Pancreas (tissue), 10 donors: ENCODE data around the gene LFNG. TPM values are rescaled to one million over a fixed set of nuclear protein-coding genes. Genes with fewer than 3 reads are reported as not detected.

ENCODE experiments used
- ATAC-seq, 4 donors: fragments of 200-7000 bp; cut with Tn5 transposase; one replicate each; pipeline versions ENCODE4 v1.8.0 to v1.9.1; 2020; ENCODE audit warnings: mild to moderate bottlenecking in 4 of 4, moderate library complexity in 4 of 4
- DNase-seq, 6 donors: peaks; one replicate each; pipeline ENCODE4 v3.0.0-alpha.2; 2020
- FAIRE-seq: peaks from 2 replicates; lab custom pipeline; 2012; peaks lifted over from hg19 to GRCh38; lab: Jason Lieb, UNC
- H3K27ac ChIP-seq, 4 donors: fragments of 200-600 bp; sonication (generic); 1 replicate in 3 of 4; 2 replicates in 1 of 4; pipeline versions ENCODE4 v1.5.0 to v1.8.0; 2020
- H3K27me3 ChIP-seq, 4 donors: fragments of 200-600 bp; one replicate each; pipeline ENCODE4 v1.8.0; 2021
- H3K36me3 ChIP-seq, 3 donors: fragments of 200-600 bp; sonication (generic) in 1 of 3; one replicate each; pipeline versions ENCODE4 v1.5.0 to v1.8.0; 2020 to 2021
- H3K4me1 ChIP-seq, 3 donors: fragments of 200-600 bp; one replicate each; pipeline ENCODE4 v1.8.0; 2021
- H3K4me3 ChIP-seq, 4 donors: fragments of 200-600 bp; sonication (generic) in 2 of 4; one replicate each; pipeline versions ENCODE4 v1.5.0 to v1.8.0; 2020 to 2021
- H3K9me3 ChIP-seq, 4 donors: fragments of 200-600 bp; one replicate each; pipeline ENCODE4 v1.8.0; 2021
- WGBS, 2 donors: extraction: QIAGEN DNeasy Blood & Tissue Kit; methylation state at CpG; one replicate each; pipeline ENCODE4 v1.1.7; 2013; 5-methylcytosine and 5-hydroxymethylcytosine counted together
- intact Hi-C, 3 donors: fragments of 100-400 bp; cut with DNase I; formaldehyde crosslinking; loops; one replicate each; pipeline versions ENCODE4 v1.11.1 to v1.14.2; 2022
- polyA plus RNA-seq, 2 donors: library from polyadenylated mRNA; stranded (reverse); fragments of 200-250 nt; gene quantifications; one replicate each; pipeline ENCODE4 v1.2.3, GENCODE V29; 2013
- total RNA-seq, 6 donors: library from RNA; stranded (reverse); fragmentation: NEBNext Ultra II Directional in 4 of 6; extraction: Animal tissue kit (Norgen Biotek cat#: 25700) in 4 of 6; gene quantifications; one replicate each; pipeline versions ENCODE4 v1.2.1 to v1.2.4, GENCODE V29; 2021 to 2023
- TF ChIP-seq, protein P1 (sequence below), 4 donors: fragments of 200-600 bp; sonication (generic) in 3 of 4; IDR thresholded peaks; one replicate each; pipeline versions ENCODE4 v1.5.0 to v1.8.0; 2021; ENCODE audit warnings: antibody characterized with exemption in 4 of 4
- donor health status: healthy with polysubstance abuse.
- donor health status: DM: no; HTN: no; CAD: no; lungs with moderate emphysema.
- donor health status: DM: no; HTN: no; CAD: no.
- donor health status: control.
- donor health status: control.
- donor health status: Bipolar disorder and iron deficiency.
- donor health status: DM: yes; HTN: yes; CAD: no.
- donor health status: DM: no; HTN: no; CAD: no.
- donor health status: DM: no; HTN: no; CAD: no.
- donor health status: DM: yes; HTN: yes; CAD: no.

LFNG gene
- total and polyA plus RNA-seq, 8 donors = 28.2 to 66.8 (median 41.1) TPM

DNA sequence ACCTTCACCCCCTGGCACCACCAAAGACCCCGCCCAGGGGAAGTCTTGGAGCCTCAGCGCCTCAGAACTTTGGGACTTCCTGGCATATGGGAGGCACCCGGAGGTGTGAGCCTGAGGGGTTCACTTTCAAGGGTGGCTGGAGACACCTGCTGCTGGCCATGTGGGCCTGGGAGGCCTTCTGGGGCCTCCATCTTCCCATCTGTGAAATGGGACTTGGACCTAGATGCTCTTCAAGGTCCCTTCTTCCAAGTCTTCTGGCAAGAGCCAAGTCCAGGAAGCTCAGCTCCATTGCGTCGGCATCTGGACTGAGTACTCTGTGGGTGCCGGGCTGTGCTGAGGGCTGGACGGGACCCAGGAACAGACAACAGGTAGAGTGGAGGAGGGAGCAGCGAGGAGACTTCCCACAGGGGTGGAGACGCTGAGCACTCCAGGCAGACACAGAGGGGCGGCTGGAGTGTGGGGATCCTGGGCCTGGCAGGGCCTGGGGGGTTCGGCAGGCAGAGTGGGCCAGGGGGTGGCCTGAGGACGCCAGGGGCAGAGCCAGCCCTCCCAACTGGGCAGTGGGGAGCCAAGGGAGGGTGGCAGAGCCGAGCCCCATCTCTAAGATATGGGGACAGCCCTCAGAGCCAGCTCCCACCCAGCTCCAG, 9.3 kb upstream of the LFNG start:
- Histone ChIP-seq H3K36me3 (no peaks in the 10 kb centered on the region), H3K4me1 (peaks cover 4 to 13% (median 6%) of the 10 kb centered on the region in 3 donors), H3K4me3 (no peak overlapping the region), H3K27ac (no peak overlapping the region), H3K9me3 (no peaks in the 10 kb centered on the region), H3K27me3 (no peaks in the 10 kb centered on the region)
- ATAC-seq (no peak), FAIRE-seq (no peak), DNase-seq (no peak)
- WGBS, 2 donors = 87 to 92% methylated on average over 13 of the region's 13 CpGs
- intact Hi-C loops = no loop called here
- TF ChIP-seq, protein P1, sequence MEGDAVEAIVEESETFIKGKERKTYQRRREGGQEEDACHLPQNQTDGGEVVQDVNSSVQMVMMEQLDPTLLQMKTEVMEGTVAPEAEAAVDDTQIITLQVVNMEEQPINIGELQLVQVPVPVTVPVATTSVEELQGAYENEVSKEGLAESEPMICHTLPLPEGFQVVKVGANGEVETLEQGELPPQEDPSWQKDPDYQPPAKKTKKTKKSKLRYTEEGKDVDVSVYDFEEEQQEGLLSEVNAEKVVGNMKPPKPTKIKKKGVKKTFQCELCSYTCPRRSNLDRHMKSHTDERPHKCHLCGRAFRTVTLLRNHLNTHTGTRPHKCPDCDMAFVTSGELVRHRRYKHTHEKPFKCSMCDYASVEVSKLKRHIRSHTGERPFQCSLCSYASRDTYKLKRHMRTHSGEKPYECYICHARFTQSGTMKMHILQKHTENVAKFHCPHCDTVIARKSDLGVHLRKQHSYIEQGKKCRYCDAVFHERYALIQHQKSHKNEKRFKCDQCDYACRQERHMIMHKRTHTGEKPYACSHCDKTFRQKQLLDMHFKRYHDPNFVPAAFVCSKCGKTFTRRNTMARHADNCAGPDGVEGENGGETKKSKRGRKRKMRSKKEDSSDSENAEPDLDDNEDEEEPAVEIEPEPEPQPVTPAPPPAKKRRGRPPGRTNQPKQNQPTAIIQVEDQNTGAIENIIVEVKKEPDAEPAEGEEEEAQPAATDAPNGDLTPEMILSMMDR (IDR thresholded peaks at IDR 0.05) = no peak

DNA sequence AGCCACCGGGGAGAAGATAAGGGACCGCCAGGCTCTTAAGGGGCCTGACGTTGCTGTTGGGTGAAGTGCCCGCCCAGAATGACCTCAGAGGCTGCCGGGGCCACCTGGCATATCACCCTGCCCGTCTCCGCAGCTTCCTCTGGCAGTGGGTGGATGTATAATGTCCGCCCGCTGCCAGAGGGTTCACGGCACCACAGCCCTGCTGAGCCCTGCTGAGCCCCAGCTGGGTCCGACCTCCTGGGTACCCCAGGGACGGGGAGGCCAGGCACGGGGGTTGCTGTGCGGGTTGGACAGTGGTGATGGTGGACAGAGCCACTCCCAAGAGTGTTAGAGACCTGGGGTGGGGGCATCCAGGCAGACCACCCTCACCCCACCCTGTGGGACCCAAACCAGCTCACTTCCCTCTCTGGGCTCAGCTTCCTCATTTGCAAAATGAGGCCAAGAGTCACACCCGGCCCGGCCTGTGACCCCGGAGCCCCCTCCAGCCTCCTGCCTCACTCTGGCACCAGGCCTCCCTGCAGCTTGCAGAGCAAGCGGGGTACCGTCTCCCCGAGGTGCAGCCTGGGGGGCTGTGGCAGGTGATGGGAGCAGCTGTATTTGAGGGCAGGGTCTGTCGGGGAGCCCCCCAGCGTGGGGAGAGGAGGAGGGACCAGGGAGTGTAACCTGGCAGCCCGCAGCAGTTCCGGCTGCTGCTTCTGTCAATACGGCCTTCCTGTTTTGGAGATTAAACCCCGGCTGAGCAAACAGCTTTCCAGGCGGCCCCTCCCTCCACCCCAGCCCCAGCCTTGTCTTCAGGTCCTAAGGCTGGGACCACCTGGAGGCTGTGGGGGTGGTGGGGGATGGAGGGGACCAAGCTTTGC, 8.4 kb upstream of the LFNG start:
- ATAC-seq (peak; percentile 65 to 77 (median 71)), DNase-seq (peak in 1 of 6 donors; percentile 39)

DNA sequence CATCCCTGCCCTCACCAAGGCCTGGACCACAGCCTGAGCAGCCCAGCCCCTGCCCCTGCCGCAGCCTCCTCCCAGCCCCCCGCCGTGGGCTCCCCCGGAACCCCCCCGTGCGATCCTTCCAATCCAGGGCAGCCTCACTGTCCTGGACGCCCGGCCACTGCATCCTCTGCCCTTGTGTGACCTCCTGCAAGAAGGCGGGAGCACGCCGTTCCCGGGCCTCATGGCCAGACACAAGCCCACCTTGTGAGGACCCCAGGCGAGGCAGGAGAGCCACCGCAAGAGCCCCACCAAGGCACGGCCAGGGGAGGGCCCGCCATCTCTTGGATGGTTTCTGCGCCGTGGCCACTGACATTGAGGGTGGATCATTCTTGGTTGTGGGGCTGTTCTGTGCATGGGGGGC, 7.8 kb upstream of the LFNG start:
- WGBS, 2 donors = 32 to 49% methylated on average over 16 to 18 of the region's 18 CpGs
- DNase-seq = peak in 1 of 6 donors; percentile 34
- Histone ChIP-seq H3K27me3 (no peaks in the 10 kb centered on the region), H3K9me3 (no peaks in the 10 kb centered on the region), H3K4me3 (no peak overlapping the region), H3K4me1 (peaks cover 4 to 13% (median 6%) of the 10 kb centered on the region in 3 donors), H3K27ac (peak overlapping the region in 1 of 4 donors; percentile 28), H3K36me3 (no peaks in the 10 kb centered on the region)
- intact Hi-C loops = no loop called here
- ATAC-seq = no peak
- TF ChIP-seq, protein P1 (IDR thresholded peaks at IDR 0.05) = no peak
- no peak for FAIRE-seq

More for the DNA sequence above, 8.4 kb upstream of the LFNG start:
- TF ChIP-seq, protein P1 (IDR thresholded peaks at IDR 0.05) = no peak
- H3K36me3 ChIP-seq = no peaks in the 10 kb centered on the region
- 26 to 36% methylated on average over 26 to 27 of the region's 27 CpGs for WGBS, 2 donors
- H3K27me3 ChIP-seq = no peaks in the 10 kb centered on the region
- peak overlapping the region in 2 of 4 donors; percentile 5 to 28 for H3K27ac ChIP-seq
- FAIRE-seq = no peak
- intact Hi-C loops = no loop called here
- no peak overlapping the region for H3K4me3 ChIP-seq
- peaks cover 4 to 13% (median 6%) of the 10 kb centered on the region in 3 donors for H3K4me1 ChIP-seq
- no peaks in the 10 kb centered on the region for H3K9me3 ChIP-seq

DNA sequence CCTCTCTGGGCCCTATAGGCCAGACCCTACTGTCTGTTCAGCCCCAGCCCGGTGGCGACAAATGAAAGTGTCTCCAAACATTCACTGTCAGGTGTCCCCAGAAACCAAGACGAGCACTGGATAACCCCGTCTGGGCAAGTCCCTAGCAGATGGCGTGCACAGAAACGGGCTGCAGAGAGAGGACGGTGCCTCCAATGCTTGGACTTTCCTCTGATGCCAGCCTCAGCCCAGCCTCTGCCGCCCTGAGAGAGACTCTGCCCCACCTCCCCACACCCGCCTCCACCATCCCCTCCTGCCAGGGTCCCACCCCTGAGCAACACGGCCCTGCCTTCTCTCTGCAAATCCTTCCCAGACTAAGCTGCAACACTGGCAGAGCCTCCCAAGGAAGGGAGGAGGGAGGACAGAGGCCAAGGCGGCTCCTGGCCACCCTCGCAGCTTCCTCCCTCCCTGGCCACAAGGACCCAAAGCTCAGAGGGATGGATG, 7.4 kb upstream of the LFNG start:
- Histone ChIP-seq H3K27ac (no peak overlapping the region), H3K9me3 (no peaks in the 10 kb centered on the region), H3K27me3 (no peaks in the 10 kb centered on the region), H3K4me3 (no peak overlapping the region), H3K4me1 (peaks cover 4 to 13% (median 6%) of the 10 kb centered on the region in 3 donors), H3K36me3 (no peaks in the 10 kb centered on the region)
- intact Hi-C loops = no loop called here
- 47 to 56% methylated on average over 12 of the region's 12 CpGs for WGBS, 2 donors
- peak in 1 of 4 donors; percentile 21 for ATAC-seq
- FAIRE-seq = no peak
- TF ChIP-seq, protein P1 (IDR thresholded peaks at IDR 0.05) = no peak
- peak in 1 of 6 donors; percentile 25 for DNase-seq
